ENCODE measurements around the gene DAAM1. TPM values are rescaled to one million over a fixed set of nuclear protein-coding genes. Genes with fewer than 3 reads are reported as not detected.

Gene DAAM1
- total RNA-seq, 2 experiments from 2014 or later: 30.1 to 72.8 TPM

- POLR2A ChIA-PET: interaction anchor here (5.4 kb wide), 1 partner anchor 10 kb away, joined by 36 read pairs; the partner anchor contains the start of gene DAAM1
- H3K27ac ChIP-seq (ENCODE audit: low read depth, low read length, poor library complexity, severe bottlenecking): no peak overlapping the region
- BruUV-seq (replicated peaks): no TSS peak
- no peak for TF ChIP-seq EZH2phosphoT487 (IDR thresholded peaks at IDR 0.05; ENCODE audit: borderline replicate concordance, low read depth, low read length)
- no peak for TF ChIP-seq CTCF (conservative IDR thresholded peaks at IDR 0.05; ENCODE audit: low read length)
- no peak overlapping the region for H3K4me2 ChIP-seq (ENCODE audit: low read length)
- 0 out of 2 replicates have a peak, but pooled peaks cover 3% of the 10 kb centered on the region for H3K9me3 ChIP-seq (ENCODE audit: low read length)
- H3K36me3 ChIP-seq (ENCODE audit: insufficient read depth, low read length): peaks cover 37% of the 10 kb centered on the region
- peaks cover 13% of the 10 kb centered on the region for H3K4me1 ChIP-seq (ENCODE audit: insufficient read depth, low read length, poor library complexity, severe bottlenecking)
- peaks cover 92% of the 10 kb centered on the region for H3K79me2 ChIP-seq (ENCODE audit: insufficient read depth, low read depth, low read length)
- no peak overlapping the region for H2AFZ ChIP-seq (ENCODE audit: low read length)
- H3K9me2 ChIP-seq (ENCODE audit: insufficient read depth, low read length): no peaks in the 10 kb centered on the region
- CTCF ChIA-PET (ENCODE audit: unreplicated experiment): interaction anchor here (0.7 kb wide), 1 partner anchor 24 kb away, joined by 3 read pairs; no protein-coding TSS in a partner anchor
- intact Hi-C loops (cut with micrococcal nuclease; ENCODE audit: unreplicated experiment): no loop called here
- no peaks in the 10 kb centered on the region for H4K20me1 ChIP-seq (ENCODE audit: insufficient read depth, low read length)
- H3K4me3 ChIP-seq (ENCODE audit: low read depth, low read length, poor library complexity, severe bottlenecking): no peak overlapping the region
- no peak for DNase-seq (ENCODE audit: low spot score)
Measured at GRCh38 chr14:59200195-59200594, 11.7 kb downstream of the DAAM1 start.

- DNase-seq (ENCODE audit: low spot score): no peak
- POLR2A ChIA-PET: interaction anchor here (0.6 to 5.4 kb wide), 5 partner anchors 12 to 99 kb away, joined by 3 to 36 read pairs (median 3); partner anchors contain the start of gene DAAM1
- peaks cover 93% of the 10 kb centered on the region for H3K79me2 ChIP-seq (ENCODE audit: insufficient read depth, low read depth, low read length)
Measured at GRCh38 chr14:59202031-59202430, 13.6 kb downstream of the DAAM1 start.

More at GRCh38 chr14:59202031-59202430, 13.6 kb downstream of the DAAM1 start:
- H2AFZ ChIP-seq (ENCODE audit: low read length): no peak overlapping the region
- CTCF ChIA-PET (ENCODE audit: unreplicated experiment): interaction anchor here (0.9 to 1.1 kb wide), 2 partner anchors 10 to 13 kb away, joined by 4 read pairs; no protein-coding TSS in a partner anchor
- intact Hi-C loops (cut with micrococcal nuclease; ENCODE audit: unreplicated experiment): no loop called here
- no TSS peak for BruUV-seq (replicated peaks)
- H3K9me3 ChIP-seq (ENCODE audit: low read length): no peaks in the 10 kb centered on the region
- H3K4me1 ChIP-seq (ENCODE audit: insufficient read depth, low read length, poor library complexity, severe bottlenecking): peaks cover 13% of the 10 kb centered on the region
- no peaks in the 10 kb centered on the region for H3K9me2 ChIP-seq (ENCODE audit: insufficient read depth, low read length)
- no peak for TF ChIP-seq EZH2phosphoT487 (IDR thresholded peaks at IDR 0.05; ENCODE audit: borderline replicate concordance, low read depth, low read length)
- no peak for TF ChIP-seq CTCF (conservative IDR thresholded peaks at IDR 0.05; ENCODE audit: low read length)
- H3K4me3 ChIP-seq (ENCODE audit: low read depth, low read length, poor library complexity, severe bottlenecking): no peak overlapping the region
- H3K4me2 ChIP-seq (ENCODE audit: low read length): no peak overlapping the region
- H4K20me1 ChIP-seq (ENCODE audit: insufficient read depth, low read length): no peaks in the 10 kb centered on the region
- no peak overlapping the region for H3K27ac ChIP-seq (ENCODE audit: low read depth, low read length, poor library complexity, severe bottlenecking)
- H3K36me3 ChIP-seq (ENCODE audit: insufficient read depth, low read length): peaks cover 34% of the 10 kb centered on the region

Measured in OCI-LY7 (cell line).